GM15510 (cell line): Measurements from ENCODE around the gene SNAI3.

Experiments used
- POLR2A ChIP-seq: IDR thresholded peaks from 3 replicates; pipeline ENCODE4 v1.6.1; 2011; ENCODE audit warnings: borderline replicate concordance; ENCODE audit not compliant: insufficient read length; ENCODE audit errors: extremely low read depth

SNAI3 gene

DNA sequence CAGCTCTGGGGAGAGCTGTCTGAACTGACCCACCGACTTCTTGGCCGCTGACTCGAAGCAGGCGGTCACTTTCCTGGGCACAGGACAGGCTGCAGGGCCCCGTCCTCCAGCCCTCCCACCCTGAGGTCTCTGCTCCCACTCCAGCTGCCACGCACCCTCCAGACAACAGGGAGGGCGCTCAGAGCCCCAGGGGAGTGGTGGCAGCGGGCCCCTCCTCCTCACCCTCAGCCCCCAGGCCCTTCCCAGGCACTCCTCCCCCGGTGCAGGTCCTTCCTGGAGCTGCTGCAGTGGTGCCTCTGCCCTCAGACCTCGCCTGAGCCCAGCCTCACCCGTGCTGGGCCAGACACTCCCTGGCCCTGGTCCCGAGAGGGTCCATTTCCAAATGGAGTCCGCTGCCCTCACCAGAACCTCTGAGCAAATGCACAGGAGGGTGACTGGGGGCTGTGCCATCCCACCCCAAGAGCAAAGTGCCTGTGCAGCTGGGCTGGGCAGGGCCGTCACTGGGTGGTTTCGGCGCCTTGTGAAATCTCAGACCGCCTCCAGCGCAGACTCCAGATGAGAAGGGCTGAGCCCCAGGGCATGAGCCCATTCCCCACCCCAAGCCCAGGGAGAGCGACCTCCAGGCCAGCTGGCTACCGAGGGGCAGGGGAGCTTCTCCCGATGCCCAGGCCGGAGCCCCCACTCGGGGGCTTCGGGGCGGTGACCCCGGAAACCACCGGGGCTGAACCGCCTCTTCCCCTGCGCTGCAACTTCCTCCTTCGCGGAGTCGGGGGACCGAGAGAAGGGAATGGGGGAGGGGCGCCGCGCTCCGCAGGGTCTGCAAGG lies 36.2 kb downstream of the SNAI3 start:
- no peak for TF ChIP-seq POLR2A

DNA sequence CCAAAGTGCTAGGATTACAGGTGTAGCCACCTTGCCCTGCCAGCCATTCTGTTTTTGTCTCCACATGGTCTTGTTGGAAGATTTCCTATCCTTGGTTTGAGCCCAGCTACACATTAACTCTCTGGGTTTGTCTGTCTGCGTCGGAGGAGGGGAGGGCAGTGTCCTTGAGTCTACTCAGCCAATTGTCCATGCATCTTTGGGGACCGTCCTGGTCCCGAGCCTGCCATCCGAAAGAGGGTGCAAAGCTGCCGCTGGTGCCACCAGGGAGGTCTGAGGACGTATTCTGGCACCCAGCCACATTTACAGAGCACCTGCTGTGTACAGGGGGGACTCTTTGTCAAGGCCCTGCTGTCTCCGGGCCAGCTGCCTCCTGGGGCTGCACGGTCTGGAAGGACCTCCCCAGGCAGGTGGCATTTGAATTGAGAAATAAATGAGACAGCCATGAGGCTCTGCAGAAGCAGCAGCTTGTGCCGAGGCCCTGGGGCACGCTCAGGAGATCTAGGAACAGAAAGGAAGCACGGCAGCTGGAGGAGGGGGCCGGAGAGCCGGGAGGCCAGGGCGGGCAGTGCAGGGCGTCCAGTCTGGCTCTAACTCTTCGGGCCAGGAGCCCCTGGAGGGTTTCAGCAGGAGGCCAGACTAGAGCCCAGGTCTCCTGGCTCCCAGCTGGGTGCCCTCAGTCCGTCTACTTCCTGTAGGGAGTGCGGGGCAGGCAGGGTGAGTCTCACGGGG lies 36.9 kb downstream of the SNAI3 start:
- TF ChIP-seq POLR2A: no peak

DNA sequence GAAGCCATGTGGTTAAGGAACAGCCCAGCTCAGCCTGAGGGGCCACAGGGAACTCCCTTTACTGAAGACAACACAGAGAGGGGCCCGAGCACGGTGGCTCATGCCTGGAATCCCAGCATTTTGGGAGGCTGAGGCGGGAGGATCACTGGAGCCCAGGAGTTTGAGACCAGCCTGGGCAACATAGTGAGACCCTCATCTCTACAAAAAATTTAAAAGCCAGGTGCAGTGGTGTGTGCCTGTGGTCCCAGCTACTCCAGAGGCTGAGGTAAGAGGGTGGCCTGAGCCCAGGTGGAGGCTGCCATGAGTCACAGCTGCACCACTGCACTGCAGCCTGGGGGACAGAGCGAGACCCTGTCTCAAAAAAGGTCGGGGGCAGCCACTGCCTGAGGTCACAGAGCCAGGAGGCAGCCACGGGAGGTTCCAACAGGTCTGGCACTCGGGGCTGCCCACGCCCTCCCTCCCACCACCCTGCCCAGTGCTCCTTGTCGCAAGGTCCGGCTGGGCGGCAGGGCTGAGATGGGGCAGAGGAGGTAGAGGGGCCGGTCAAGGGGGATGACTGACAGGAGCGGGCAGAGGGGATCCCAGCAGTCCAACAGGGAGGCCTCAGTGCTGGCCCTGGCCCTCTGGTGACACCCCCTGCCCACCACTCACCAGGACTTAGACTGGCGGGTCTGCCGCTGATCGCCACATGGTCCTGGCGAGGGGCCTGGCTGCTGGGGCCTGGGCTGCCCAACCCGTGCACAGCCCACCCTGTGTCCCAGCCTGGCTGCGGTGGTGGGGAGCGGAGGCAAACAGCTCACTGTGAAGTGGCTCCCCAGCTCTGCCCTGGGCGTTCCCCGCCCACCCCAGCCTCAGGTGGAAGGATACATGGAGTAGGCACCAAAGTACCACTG lies 38.9 kb downstream of the SNAI3 start:
- TF ChIP-seq POLR2A: peak; percentile 15

DNA sequence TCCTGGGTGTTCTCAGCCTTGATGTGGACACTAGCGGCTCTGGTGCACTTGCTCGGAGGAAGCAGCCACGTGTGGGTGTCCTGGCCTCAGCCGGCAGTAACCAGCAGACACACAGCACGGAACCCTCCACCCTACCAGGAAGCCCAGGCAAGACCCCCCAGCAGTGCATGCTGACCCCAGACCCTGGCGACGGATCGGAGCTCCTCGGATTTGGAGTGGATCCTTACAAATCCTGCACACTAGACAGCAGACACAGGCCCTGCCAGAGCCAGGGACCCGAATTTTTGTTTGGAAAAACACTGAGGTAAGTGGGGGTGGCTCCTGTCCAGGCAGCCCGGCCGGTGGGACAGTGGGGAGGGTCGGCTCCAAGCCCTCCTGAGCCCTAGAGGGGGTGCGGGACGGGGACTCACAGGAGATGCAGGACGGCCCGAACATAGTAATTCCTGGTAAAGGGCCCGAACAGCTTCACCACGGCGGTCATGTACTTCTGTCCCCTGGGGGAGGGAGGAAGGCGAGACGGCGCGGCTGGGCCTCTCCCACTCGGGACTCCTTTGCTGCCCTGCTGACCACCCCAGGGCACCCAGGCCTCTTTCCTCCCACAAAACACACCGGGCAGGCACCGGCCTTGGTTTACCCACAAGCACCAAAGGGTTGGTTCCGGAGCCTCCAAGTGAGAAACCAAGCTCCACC lies 39.8 kb downstream of the SNAI3 start:
- TF ChIP-seq POLR2A: no peak

DNA sequence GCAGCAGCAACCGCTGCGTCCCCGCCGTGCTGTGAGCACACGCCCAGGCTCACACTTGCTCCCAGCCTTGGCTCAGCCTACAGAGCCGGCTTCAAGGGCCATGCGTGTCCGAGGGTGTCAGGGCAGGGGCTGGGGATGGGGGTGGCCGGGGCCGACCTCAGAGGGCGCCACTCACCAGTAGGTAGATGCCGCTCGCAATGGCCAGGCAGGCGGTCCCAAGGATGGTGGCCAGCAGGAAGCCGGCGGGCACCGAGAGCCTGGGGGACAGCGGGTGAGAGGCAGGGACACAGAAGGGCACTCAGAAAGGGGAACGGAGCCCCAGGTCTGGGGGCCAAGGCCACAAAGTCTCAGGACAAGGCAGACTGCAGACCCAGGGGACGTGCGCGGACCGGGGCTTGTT lies 40.4 kb downstream of the SNAI3 start:
- no peak for TF ChIP-seq POLR2A

DNA sequence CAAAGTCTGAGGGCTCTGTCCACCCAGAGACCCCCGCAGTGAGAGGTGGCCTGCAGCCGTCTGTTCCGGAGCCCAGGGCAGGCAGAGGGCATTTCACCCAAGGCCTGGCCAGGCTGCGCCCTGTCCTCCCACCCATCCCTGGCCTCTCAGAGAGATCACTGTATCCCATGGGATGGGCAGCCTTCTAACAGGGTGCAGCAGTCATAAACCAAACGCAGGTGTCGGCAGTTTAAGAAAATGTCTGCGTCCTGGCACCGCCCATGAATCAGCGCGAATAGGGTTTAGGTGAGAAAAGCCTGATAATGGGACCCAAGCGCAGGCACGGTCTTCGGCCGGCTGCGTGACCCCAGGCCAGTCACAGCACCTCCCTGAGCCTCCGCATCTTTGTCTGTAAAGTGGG lies 40.9 kb downstream of the SNAI3 start:
- no peak for TF ChIP-seq POLR2A

DNA sequence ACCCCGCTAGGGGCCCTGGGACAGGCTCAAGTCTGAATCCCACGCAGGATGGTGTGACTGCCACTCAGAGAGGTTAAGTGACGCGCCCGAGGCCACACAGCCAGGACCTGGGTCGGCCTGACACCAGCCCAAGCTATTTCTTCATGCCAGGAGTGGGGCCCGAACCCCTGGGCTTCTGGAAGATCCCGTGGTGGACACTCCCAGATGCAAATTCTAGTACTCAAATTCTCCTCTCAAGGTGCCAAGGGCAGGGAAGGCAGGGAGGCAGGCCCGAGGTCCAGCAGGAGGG lies 42.7 kb downstream of the SNAI3 start:
- no peak for TF ChIP-seq POLR2A

DNA sequence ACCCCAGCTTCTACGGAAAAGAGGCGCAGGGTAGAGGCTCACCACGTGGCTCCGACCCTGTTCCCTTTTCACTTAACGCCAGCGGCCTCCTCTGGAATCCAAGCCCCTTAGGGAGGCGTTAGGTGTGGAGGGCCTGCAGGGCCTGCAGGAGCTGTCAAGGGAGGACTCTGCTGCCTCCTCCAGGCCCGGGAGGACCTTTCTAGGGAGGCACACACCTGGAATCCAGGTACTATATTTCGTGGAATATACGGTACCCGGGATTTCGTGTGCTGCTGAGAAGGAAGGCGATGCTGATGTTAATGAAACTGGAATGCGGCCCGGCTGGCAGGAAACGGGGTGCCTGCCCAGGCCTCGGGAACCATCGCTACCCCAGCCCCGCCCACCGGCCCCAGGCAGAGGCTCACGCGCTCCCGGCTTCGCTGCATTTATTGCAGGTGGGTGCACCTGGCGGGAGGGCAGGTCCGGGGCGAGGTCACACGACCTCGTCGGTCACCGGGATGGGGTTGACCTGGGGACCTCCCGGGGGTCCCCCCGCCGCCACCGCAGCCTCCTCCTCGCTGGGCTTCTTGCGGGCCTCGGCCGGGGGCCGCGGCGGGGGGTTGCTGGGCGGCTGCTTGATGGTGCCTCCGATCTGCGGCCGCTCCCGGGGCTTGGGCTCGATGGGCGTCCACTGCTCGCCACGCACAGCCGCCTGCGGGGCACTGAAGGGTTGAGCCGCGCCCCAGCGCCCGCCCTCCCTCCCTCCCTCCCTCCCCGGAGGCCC lies 43.2 kb downstream of the SNAI3 start:
- TF ChIP-seq POLR2A: no peak

DNA sequence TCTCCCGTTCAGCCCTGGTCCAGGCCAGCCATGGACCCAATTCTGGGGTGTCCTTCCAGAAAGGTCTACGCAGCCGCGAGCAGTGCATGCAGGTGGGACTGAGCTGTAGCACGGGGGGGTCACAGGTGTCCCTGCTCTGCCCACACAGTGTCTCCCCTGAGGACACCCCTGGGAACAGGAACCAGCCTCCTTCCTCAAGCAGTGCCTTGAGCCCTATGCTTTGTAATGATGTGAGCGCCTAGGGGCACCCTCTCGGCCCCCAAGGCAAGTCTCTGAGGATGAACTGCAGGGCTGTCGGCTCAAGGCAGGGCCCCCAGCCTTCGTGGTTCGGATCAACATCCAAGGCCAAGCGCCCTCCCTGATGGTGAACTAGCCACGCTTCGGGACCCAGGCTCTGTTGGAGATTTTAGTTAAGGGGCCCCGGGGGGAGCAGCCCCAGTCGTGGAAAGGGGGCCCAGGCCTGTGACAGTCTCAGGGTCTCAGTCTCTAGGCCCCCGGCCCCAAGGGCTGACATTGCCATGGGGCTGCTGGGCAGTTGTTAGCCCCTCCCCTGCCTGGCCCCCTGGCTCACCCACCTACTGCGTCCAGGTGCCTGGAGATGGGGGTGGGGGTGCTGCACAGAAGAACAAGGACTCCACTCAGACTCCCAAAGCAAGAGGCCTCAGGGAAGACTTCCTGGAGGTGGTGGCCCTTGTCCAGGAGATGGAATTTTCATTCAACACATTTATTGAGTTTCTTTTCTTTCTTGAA lies 45.6 kb downstream of the SNAI3 start:
- TF ChIP-seq POLR2A: no peak

DNA sequence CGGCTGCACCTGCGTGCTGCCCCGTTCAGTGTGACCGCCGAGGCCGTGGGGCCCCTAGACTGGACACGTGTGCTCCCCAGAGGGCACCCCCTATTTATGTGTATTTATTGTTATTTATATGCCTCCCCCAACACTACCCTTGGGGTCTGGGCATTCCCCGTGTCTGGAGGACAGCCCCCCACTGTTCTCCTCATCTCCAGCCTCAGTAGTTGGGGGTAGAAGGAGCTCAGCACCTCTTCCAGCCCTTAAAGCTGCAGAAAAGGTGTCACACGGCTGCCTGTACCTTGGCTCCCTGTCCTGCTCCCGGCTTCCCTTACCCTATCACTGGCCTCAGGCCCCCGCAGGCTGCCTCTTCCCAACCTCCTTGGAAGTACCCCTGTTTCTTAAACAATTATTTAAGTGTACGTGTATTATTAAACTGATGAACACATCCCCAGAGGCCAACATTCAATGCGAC lies 46.2 kb downstream of the SNAI3 start:
- no peak for TF ChIP-seq POLR2A

DNA sequence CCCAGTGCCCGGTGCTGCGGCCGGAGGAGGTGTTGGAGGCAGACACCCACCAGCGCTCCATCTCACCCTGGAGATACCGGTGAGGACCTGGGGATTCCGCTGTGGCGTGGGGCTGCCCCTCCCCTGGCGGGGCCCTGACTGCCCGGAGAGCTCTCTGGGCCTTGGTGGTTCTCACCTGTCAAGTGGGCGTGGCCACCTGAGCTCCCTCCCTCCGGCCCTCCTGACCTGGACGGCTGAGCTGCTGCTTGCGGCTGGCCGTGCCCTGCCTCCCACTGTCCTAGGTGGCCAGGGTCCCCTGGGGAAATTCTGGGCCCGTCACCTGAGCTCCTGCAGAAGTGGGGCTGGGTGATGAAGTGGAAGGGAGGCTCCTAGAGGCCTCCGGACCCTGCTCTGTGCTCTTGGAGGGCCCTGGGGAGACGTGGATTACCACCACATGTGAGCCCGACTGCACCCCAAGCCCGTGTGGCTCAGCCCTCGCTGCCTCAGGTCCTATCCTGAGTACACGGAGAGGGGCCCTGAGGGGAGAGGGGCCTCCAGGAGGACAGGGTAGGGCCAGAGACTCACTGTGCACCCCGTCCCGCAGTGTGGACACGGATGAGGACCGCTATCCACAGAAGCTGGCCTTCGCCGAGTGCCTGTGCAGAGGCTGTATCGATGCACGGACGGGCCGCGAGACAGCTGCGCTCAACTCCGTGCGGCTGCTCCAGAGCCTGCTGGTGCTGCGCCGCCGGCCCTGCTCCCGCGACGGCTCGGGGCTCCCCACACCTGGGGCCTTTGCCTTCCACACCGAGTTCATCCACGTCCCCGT lies 46.9 kb downstream of the SNAI3 start:
- TF ChIP-seq POLR2A: no peak
